WTC11 (cell line): ENCODE measurements around the gene PDK1.

Experiments
- NR3C1 ChIP-seq: sonication (generic); formaldehyde crosslinking; conservative IDR thresholded peaks from 2 replicates; pipeline ENCODE4 v1.8.1; 2023; ENCODE audit warnings: low read depth, mild to moderate bottlenecking, missing genetic modification reagents
- OVOL2 ChIP-seq: fragments of 250-450 bp; sonication (Bioruptor Pico); IDR thresholded peaks from 2 replicates; pipeline ENCODE4 v1.9.0; 2021; ENCODE audit warnings: mild to moderate bottlenecking, borderline replicate concordance
- TF ChIP-seq, protein P1 (sequence below): sonication (generic); formaldehyde crosslinking; IDR thresholded peaks from 2 replicates; pipeline ENCODE4 v1.8.0; 2022; ENCODE audit warnings: missing genetic modification reagents
- TF ChIP-seq, protein P2 (sequence below): sonication (generic); formaldehyde crosslinking; conservative IDR thresholded peaks from 2 replicates; pipeline ENCODE4 v1.8.1; 2022; ENCODE audit warnings: mild to moderate bottlenecking, missing genetic modification reagents
- TF ChIP-seq, protein P3 (sequence below): fragments of 200-600 bp; IDR thresholded peaks from 2 replicates; pipeline ENCODE4 v1.8.0; 2022; ENCODE audit warnings: antibody characterized with exemption

DNA sequence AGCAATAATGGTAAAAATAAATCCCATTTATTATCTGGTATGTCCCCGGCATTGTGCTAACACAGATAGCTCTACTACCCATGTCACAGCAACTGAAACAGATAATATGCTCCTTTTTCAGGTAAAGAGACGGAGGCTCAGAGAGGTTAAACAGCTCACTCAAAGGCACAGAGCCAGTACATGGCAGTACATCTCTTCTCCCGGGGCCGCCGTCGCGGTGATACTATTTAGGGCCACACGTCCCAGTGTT, 693 bp upstream of the PDK1 start:
- TF ChIP-seq OVOL2, result no peak
- no peak for TF ChIP-seq NR3C1
- TF ChIP-seq, protein P1, sequence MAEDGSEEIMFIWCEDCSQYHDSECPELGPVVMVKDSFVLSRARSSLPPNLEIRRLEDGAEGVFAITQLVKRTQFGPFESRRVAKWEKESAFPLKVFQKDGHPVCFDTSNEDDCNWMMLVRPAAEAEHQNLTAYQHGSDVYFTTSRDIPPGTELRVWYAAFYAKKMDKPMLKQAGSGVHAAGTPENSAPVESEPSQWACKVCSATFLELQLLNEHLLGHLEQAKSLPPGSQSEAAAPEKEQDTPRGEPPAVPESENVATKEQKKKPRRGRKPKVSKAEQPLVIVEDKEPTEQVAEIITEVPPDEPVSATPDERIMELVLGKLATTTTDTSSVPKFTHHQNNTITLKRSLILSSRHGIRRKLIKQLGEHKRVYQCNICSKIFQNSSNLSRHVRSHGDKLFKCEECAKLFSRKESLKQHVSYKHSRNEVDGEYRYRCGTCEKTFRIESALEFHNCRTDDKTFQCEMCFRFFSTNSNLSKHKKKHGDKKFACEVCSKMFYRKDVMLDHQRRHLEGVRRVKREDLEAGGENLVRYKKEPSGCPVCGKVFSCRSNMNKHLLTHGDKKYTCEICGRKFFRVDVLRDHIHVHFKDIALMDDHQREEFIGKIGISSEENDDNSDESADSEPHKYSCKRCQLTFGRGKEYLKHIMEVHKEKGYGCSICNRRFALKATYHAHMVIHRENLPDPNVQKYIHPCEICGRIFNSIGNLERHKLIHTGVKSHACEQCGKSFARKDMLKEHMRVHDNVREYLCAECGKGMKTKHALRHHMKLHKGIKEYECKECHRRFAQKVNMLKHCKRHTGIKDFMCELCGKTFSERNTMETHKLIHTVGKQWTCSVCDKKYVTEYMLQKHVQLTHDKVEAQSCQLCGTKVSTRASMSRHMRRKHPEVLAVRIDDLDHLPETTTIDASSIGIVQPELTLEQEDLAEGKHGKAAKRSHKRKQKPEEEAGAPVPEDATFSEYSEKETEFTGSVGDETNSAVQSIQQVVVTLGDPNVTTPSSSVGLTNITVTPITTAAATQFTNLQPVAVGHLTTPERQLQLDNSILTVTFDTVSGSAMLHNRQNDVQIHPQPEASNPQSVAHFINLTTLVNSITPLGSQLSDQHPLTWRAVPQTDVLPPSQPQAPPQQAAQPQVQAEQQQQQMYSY (CRISPR knock-in tag), result no peak
- TF ChIP-seq, protein P2, sequence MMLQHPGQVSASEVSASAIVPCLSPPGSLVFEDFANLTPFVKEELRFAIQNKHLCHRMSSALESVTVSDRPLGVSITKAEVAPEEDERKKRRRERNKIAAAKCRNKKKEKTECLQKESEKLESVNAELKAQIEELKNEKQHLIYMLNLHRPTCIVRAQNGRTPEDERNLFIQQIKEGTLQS, result no peak
- TF ChIP-seq, protein P3, sequence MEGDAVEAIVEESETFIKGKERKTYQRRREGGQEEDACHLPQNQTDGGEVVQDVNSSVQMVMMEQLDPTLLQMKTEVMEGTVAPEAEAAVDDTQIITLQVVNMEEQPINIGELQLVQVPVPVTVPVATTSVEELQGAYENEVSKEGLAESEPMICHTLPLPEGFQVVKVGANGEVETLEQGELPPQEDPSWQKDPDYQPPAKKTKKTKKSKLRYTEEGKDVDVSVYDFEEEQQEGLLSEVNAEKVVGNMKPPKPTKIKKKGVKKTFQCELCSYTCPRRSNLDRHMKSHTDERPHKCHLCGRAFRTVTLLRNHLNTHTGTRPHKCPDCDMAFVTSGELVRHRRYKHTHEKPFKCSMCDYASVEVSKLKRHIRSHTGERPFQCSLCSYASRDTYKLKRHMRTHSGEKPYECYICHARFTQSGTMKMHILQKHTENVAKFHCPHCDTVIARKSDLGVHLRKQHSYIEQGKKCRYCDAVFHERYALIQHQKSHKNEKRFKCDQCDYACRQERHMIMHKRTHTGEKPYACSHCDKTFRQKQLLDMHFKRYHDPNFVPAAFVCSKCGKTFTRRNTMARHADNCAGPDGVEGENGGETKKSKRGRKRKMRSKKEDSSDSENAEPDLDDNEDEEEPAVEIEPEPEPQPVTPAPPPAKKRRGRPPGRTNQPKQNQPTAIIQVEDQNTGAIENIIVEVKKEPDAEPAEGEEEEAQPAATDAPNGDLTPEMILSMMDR, result no peak
